Tongue (tissue), 2 donors: ENCODE data around the gene INPP5A. TPM values are rescaled to one million over a fixed set of nuclear protein-coding genes. Genes with fewer than 3 reads are reported as not detected.
"Not testable (repeated sequence)": the region's sequence is repeated elsewhere in the genome, so short reads cannot be mapped to it uniquely, and the experiment has no call there.

Experiments used
- DNase-seq: peaks from one replicate; pipeline ENCODE4 v3.0.0-alpha.2; 2015
- total RNA-seq: library from RNA; depleted of rRNA; stranded (reverse); fragments of >200 nt; gene quantifications from one replicate; pipeline ENCODE4 v1.2.3, GENCODE V29; 2014

INPP5A gene
- total RNA-seq, 1 donor from 2014 or later, result 115 TPM

DNA sequence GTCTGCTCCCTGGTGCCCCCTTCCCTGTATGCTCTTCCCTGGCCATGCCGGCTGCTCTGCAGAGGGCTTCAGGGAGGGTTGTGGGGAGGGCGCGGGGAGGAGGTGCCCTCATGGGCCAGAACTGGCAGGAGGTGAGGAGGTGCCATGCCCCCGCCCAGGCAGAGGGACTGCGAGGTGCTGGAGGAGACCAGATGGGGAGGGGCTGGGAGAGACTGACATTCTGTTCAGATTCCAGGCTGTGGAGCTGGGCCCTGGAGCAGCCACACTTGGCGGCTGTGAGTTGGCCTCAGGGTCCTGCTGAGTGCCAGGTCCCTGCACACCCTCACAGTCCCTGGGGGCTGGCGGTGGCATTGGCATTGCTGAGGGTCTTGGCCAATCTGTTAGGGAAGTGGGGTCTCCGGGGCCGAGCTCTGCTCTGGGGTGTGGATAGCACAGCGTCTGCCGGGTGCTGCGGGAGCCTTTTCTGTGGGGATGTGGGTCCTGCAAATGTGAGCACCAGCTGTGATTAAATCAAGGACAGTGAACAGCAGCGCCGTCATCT is 25.4 kb downstream of the INPP5A start:
- no peak for DNase-seq

DNA sequence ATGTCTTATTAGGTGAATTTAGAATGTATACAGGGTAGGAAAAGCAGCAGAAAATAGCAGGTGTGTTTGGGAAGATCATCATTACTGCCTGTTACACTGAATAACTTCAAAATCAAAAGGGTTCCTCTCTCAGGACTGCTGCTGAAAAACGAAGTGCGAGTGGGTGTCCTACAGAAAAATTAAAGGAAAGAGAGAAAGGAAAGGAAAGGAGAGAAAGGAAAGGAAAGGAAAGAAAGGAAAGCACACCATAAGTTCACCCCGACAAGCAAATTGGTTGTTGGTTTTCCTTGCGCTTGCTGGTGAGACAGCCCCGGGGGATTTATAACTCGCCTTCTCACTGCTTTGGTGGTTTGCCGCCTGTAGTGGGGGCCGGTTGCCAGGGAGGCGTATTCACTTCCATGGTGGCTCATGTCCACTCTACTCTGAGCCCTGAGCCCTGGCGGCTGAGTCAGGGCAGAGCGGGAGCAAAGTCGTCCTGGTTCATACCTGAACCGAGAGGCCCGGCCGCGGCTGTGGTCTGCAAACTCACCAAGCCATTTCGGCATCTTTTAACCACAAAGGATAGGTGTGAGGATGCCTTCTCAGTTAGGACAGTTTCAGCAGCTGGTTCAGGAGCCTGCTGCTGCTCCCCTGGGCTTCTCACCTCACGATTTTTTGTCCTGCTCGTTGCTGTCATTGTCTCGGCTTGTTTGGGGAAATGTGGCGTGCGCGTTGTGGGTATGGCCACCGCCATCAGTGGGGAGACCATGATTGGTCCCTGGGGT is 26.1 kb downstream of the INPP5A start:
- no peak for DNase-seq

DNA sequence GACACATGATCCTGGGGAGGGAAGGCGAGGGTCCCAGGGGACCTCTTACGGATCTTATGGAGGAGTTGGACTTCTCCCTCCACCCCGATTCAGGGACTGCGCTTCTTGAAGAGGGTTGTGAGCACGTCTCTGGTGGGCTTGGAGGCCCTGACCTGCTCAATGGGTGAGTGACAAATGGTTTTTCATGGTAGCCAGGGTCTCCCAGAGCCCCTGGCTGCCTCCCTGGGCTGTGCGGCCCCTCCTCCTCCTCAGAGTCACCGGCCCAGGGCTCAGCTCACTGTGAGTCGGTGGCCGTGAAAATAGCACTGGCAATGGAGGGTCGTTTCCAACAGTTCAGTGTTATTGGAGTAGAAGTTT is 26.6 kb downstream of the INPP5A start:
- DNase-seq, result no peak

DNA sequence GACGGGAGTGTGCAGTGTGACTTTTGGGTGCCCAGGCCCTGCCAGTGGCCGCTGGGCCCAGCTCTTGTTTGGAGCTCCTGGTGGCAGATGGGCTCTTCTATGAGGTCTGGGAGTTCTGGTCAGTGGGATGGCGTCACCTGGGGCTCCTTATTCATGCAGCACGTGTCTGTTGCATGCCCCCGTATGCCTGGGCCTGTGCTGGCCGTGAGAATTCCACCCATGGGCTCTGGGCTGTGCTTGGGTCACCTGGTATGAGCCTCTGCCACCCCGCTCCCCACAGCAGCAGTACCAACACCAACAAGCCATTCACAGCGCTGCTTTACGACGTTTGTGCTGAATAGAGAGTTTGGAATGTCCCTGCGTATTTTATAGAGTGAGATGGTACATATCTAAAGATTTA is 27.1 kb downstream of the INPP5A start:
- no peak for DNase-seq

DNA sequence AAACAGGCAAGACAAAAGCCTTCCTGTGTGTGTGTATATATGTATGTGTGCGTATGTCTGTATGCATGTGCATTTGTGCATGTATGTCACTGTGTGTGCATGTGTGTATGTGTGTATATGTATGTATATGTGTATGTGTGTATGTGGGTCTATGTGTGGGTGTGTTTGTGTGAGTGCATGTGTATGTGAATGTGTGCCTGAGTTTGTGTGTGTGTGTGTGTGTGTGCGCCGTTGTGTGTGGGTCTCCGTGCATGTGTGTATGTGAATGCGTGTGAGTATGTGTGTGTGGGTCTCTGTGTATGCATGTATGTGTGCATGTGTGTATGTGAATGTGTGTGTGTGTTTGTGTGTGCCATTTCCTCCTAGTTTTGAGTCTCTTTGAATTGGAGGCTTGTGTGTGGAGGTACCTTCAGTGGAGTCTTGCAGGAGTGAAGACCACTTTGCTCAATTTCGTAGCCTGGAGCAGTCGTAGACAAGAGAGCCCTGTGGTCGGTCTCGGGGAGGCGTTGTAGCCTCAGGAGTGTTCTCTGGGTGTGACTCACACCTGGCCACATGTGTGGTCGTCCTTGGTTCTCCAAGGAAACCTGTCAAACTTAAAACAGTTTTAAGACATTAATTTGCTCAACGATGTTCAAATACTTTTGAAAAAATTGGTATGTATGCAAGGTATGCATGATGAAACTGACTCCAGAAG is 28.1 kb downstream of the INPP5A start:
- DNase-seq, result no peak

DNA sequence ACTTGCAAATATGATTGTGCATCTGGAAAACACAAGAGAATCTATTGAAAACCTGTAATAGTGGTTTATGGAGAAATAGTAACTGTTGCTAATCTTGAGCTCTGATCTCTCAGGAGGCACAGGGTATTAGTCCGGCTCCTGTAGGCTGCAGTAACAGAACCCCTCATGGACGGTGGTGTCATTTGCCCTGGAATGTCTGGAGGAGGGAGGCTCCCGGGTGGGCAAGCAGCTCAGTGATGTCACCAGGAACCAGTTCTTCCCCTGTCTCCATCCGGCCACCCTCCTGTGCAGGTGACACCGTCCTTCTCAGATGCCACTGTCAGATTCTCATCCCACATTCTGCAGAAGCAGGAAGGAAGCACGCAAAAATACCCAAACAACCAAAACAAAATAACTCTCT is 29.3 kb downstream of the INPP5A start:
- DNase-seq, result no peak

DNA sequence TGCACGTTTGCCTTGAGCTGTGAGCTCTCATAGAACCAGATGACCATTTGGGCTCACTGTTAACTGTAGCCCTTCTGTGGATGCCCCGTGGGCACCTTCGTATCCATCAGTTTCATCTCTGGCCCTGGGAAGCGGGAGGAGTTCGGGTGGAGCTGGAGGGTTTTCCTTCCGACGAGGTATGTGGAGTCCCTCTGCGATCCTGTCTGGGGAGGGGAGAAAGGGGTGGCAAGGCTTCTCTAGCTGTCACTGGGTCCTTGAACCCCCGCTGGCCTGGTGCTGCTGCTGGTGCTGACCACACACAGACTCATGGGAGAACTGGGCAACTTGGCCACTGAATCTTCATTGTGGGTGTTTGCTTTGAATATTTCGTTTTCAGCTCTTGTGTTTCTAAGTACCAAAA is 32.7 kb downstream of the INPP5A start:
- DNase-seq, result no peak

DNA sequence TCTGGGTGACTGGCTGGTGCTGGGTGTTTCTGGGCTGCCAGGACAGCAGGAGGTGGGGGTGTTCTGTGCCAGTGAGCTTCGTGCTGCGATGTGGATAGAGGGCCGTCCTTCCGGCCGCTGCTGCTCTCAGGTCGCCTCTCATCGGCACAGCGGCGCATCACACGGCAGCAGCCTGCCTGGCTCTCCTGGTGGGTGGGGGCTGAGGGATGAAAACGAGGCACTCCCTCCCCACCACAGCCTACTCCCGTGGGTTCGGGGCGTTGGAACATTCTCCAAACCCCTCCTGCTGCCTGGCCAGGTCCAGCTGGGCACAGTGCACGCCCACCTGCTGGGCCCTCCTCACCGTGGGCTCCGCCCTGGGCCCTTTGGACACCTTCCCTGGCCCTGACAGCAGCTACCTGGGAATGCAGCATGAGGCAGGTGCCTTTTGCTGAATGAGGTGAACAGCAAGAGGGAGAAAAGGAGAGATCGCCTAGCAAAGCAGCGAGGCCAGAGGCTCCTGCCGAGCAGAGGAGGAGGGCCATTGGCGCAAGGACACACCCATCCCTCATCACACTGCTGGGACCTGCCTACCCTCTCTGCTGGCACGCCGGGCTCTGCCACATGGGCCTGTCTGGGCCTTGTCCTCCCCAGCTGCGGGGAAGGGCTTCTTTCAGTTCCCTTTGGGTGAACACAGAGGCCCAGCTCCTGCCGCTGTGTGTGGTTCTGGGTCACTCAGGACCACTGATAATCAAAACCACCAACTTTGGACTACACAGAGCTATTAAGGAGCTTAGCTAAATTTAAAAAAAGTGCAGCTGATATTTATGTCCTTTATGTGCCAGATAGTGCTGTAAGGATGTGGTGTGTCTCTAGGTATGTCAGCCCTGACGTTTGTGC is 33.4 kb downstream of the INPP5A start:
- DNase-seq, result no peak

DNA sequence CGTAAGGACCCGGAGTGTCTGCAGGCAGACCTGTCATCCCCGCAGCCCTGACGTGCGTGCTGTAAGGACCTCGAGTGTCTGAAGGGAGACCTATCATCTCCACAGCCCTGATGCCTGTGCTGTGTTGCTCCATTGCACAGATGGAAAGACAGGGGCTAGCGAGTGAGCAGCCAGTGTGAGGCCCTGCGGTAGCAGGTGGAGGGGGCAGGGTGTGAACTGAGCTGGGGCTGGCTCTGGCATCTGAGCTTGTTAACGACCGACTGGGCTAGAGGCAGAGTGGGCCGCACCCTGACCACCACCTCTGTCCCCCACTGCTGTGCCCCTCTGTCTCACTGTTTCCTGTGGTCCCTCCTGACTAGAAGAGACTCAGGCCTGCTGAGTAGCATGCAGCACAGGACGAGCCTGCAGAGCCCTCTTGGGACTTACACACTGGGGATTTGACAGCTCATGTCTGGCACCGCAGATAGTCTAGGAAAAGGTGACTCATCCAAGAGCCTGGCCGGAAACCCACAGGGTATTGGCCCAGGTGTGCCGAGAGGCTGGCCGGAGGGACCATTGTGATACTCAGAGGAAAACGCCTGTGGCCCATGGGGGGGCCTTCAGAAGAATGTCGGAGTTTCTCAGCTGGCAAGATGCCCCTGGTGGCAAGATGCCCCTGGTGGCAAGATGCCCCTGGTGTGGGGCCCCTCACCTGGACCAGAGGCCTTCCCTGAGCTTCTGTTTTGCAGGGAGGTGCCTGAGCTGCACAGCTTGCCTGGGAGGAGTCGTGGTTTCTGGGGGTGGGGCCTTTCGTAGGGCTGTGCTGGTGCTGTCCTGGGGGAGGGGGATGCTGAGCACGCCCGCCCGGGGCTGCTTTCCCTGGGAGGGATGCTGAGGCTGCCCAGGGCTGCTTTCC is 34.3 kb downstream of the INPP5A start:
- DNase-seq, result no peak

DNA sequence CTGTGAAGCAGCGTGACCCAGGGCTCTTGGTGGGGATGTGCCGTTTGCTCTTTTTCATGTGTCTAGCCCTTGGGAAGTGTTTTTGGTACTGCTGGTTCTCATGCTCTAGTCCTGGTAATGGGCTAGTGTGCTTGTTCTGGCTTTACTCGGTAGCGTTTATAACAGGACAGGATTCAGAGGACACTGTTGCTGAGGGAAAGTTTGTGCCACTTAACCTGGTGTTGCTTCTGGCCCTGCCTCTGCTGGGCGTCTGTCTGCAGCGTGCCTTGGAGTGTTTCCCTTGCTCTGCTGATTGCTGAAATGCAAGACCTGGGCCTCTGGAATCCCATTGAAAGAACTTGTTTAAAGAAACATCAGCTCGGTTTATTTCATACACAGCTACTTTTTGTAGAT is 35.0 kb downstream of the INPP5A start:
- no peak for DNase-seq

DNA sequence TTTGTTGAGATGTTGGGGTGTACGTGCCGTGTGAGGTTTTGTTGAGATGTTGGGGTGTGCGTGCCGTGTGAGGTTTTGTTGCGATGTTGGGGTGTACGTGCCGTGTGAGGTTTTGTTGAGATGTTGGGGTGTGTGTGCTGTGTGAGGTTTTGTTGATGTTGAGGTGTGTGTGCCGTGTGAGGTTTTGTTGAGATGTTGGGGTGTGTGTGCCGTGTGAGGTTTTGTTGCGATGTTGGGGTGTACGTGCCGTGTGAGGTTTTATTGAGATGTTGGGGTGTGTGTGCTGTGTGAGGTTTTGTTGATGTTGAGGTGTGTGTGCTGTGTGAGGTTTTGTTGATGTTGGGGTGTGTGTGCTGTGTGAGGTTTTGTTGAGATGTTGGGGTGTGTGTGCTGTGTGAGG is 35.4 kb downstream of the INPP5A start:
- not testable (repeated sequence) for DNase-seq

DNA sequence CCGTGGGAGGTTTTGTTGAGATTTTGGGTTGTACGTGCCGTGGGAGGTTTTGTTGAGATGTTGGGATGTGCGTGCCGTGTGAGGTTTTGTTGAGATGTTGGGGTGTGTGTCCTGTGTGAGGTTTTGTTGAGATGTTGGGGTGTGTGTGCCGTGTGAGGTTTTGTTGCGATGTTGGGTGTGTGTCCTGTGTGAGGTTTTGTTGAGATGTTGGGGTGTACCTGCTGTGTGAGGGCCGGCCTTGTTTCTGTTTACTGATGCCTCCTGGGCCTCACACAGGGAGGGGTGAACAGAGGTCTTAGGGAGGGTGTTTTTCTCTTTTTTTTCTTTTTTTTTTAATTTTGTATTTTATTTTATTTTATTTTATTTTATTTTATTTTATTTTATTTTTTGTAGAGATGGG is 36.7 kb downstream of the INPP5A start:
- no peak for DNase-seq

DNA sequence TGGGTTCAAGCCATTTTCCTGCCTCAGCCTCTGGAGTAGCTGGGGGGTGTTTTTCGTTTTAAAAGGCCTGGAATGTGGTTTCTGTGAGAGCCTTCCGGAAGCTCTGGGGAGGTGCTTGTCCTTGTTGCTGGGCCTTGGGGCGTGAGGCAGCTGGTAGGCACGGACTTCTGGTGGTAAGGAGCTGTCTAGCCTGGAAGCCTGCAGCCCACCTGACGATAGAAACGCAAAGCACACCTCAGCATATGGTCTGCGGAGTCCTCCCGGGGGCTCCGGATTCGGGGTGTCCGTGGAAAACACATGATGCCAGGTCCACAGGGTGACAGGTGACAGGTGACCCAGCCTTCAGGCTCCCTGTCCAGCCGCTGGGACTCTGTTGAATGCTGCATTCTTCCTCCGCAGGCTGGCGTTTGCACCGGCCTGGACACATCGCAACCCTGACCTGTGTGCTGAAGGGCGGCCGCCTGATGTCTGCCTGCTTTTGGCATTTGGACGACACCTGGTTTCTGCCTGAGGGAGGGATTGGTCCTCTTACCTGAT is 37.3 kb downstream of the INPP5A start:
- no peak for DNase-seq

DNA sequence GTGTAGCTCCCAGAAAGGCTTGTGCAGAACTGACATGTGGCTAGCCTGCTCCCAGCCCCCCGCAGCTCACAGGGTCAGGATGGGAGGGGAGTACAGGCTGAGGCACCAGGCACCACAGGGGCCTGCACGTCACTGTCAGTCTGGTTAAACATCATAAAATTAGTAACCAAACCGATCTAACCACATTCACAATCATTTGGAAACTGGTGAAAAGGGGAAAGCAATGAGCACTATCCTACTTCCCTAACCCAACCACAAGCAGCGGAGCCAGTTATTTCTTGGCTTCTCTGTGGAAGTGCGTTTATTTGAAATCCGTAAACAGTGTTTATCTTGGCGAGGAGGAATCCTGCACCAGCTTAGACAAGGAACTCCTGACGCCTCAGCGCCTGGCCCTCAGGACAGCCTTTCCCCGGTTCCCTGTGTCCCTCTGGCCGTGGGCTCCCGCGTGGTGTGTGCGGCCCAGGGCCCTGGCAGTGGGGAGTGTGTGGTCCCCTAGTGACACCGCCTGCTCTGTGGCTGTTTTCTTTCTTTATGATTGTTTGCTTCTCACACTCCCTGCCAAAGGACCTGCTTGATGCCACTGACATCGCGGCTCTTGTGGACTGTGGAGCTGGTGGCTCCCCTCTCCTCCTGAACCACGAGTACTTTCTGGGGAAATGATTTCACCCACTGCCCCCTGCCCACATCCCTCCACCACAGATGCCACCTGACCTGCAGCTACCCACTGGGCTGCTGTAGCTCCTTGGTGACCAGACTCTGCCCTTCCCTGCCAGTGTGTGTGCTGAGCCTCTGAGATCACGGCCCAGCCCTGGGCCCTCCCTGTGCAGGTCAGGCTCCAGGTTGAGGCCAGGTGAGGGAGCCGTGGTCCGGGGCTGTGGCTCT is 38.0 kb downstream of the INPP5A start:
- peak; percentile 75 for DNase-seq

DNA sequence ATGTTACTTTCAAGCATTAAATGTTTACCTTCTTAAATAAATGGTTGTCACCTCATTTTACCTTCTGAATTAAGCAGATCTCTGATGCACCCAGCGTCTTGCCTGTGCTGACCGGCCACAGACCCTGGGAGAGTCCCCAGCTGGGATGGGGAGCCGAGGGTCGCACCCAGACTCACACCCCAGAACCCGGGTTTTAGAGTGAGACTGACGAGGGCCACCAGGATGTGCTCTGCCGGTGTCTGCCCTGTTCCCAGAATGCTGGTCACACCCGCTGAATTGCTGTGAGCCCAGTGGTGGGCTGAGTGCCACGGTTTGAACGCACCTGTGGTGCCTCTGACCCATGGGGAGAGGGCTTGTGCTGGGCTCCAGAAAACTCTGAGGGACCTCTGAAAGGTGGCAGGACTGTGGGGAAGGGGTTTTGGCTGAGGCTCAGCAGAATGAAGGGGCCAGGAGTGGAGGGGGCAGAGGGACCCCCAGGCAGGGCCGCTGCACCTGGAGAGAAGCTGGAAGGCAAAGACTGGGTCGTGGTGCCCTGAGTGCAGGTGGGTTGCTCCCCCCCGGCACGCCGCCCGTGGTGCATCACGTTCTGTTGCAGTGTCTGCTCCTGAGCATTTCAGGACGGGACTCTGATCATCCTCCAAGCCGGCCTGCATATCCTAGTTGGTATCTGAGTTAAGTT is 39.2 kb downstream of the INPP5A start:
- no peak for DNase-seq

DNA sequence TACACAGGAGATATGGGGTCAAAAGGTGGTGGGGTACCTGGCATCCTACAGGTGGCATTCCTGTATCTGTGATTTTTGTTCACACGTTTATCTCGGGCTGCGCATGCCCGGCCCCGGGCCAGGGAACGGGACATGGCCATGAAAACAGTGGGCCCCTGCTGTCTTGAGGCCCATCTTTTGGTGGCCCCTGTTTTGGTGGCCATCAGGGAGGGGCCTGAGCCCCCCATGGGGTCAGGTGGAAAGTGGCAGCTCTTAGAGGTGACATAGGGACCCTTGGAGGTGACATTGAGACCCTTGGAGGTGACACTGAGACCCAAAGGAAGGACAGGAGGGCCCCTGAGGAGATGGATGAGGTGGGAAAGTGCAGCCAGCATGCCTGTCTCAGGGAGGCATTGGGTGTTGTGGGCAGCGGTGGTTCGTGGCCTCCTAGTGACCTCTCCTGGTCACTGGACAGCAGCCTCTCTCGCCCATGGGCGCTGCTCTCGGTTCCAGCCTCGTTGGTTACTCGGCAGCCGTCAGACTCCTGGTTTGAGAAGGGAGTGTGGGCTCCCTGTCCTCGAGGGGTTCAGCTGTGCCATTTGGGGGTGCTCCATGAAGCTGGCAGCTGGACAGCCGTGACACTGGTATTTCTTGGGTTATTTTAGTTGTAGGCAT is 39.9 kb downstream of the INPP5A start:
- DNase-seq, result no peak

DNA sequence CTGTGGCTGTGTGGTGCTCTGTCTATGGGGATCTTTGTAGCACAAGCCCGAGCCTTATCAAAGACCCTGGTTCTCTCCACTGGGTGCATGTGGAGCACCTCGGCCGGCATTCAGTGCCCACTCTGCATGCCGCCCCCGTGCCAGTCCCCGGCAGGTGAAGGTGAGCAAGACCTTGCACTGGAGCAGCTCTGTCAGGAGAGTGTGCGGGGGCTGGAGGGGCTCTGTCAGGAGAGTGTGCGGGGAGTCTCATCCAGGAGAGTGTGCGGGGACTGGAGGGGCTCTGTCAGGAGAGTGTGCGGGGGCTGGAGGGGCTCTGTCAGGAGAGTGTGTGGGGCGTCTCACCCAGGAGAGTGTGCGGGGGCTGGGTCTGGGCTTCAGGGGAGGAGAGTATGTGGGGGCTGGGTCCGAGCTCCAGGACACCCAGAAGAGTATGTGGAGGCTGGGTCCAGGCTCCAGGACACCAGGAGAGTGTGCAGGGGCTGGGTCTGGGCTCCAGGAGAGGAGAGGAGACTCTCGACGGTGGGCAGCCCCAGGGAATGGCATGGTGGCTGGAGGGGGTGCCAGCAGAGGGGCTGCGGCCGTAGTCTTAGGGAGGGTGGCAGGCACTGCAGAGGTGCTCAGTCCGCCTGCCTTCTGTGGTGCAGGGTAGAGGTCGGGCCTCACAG is 40.8 kb downstream of the INPP5A start:
- no peak for DNase-seq

DNA sequence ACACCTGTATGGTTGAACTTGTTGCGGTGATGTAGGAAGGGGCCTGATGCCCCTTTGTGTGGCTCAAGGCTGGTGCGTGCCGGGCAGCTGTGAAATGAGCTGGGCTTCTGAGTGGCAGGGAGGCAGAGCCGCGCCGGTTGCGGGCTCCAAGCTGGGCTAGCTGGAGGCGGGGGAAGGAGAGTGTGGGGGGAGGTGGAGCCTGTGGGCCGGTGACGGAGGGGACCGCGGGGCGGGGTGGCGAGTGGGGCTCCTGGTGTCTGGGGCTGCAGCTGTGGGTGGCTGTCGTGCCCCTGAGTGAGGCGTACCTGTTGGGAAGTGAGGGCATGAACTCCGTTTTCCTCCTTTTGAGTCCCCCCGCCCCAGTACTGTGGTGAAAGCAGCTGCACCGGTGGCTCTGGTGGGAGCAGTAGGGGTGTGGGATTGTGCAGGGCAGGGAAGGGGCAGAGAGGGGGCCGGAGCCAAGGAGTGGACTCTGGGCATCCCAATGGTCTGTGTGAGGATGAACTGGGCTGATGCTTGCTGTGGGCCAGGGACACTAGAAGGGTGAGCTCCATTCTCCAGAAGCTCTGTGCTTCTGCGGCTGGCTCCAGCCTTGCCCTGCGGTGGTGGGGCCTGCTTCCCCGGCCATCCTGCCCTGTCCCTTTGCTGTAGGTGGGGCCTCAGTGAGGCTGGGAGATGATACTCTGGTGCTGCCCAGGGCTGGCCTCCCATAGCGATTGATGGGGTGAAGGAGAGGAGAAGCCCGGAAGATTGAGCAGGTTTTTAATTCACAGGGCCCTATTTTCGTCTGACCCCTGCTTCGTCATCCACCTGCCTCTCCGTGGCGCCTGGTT is 41.7 kb downstream of the INPP5A start:
- DNase-seq, result no peak
